IPS DF 4.7 (cell line): ENCODE results near the gene CCNI.
"Not testable (repeated sequence)": the region's sequence is repeated elsewhere in the genome, so short reads cannot be mapped to it uniquely, and the experiment has no call there.

Experiments
- DNase-seq: peaks from one replicate; pipeline ENCODE4 v3.0.0-alpha.2; 2013; ENCODE audit warnings: low spot score; ENCODE audit errors: extremely low read depth

CCNI gene

GRCh38 chr4:77075869-77076799 is at the start of gene CCNI:
TSS of gene CCNI (minus strand) at chr4:77075989. CDS start at chr4:77066362, 9,627 bp downstream.
- DNase-seq: peak; percentile 91

GRCh38 chr4:77124576-77124975 is 48.8 kb upstream of the CCNI start:
- DNase-seq: no peak

DNA sequence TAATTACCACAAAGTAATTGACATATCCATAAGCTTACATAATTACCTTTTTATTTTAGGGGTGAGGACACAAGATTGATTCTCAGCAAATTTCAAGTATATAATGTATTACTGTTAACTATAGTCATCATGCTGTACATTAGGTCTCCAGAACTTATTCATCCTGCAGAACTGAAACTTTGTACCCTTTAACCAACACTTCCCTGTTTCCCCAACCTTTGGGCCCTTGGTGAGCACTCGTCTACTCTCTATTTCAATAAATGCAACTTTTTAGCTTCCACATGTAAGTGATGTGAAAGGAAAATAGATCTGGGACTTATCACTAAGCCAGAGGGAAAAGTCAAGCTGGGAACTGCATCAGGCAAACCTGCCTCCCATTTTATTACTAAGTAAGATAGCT is 47.6 kb upstream of the CCNI start:
- no peak for DNase-seq

DNA sequence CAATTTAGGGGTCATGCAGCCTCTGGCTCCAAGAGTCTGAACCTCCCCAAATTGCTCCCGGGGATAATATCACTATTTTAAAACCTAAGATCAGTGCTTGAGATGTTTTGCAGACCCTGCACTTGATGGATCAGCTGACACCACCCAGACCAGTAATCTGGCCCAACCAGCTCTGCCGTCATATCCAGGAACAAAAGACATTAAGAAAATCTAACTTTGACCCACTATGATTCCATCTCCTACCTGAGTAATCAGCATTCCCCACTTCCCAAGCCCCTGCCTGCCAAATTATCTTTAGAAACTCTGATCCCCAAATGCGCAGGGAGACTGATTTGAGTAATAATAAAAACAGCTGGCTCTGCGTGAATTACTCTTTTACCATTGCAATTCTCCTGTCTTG is 46.9 kb upstream of the CCNI start:
- DNase-seq: no peak

- DNase-seq: no peak
Measured at GRCh38 chr4:77121736-77122240, 46.0 kb upstream of the CCNI start.

DNA sequence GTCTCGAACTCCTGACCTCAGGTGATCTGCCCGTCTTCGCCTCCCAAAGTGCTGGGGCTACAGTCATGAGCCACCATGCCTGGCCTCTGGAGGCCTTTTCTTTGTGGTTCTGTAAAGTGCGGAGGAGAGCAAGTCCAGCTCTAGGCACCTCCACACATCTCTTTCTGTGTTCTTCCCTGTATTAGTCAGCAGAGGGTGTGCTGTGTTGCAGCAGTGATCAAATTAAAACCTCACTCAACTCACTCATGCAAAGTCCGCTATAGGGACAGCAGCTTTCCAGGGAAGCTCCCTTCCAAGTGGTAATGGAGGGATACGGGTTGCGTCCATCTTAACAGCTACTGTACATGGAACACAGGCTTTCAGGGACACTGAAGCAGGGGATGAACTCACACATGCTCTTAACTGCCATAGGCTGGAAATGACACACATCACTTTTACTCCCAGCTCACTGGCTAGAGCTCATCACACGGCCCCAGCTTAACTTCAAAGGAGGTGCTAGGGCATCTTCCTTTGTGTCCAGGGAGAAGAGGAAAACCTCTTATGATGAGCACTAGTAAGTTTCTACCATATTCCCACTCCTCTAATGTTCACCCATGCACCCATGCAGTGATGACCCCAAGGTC is 45.2 kb upstream of the CCNI start:
- no peak for DNase-seq

DNA sequence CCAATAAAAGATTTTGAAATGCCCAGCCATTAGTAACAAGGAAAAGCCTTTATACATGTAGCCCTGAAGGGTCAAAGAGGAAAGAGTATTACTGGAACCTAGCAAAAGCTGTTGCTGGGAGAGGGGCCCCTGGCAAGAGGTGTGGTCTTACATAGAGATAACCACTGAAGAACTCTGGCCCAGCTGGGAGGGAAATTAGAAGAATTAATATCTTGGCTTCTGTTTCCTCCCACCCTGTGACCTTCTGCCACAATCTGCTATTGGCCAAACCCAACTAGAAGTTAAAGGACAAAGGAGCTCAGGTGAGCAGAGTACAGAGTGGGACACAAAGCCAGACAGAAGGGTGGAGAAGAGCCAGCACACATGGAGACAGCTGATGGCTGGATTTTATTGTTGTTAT is 41.9 kb upstream of the CCNI start:
- no peak for DNase-seq

GRCh38 chr4:77113069-77113468 is 37.3 kb upstream of the CCNI start:
- DNase-seq: no peak

DNA sequence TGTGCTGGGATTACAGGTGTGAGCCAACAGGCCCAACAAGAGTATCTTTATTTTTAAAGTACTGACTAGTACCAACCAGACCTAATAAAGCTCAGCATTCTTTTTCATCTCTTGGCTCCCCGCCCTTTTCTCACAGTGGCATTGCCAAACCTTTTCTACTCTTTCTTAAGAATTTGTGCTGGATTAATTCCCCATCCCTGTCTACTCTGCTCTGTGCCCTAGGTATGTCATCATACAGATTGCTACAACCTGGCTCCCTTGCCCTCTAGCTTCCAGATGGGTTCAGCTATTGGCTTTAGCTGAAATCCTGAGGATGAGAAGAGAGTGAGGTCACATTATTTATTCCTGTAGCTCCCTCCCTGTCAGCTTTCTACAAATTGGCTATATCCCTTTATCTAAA is 34.9 kb upstream of the CCNI start:
- DNase-seq: no peak

GRCh38 chr4:77104791-77105540 is 29.2 kb upstream of the CCNI start:
- DNase-seq: no peak

GRCh38 chr4:77104388-77104787 is 28.6 kb upstream of the CCNI start:
- DNase-seq: no peak

- no peak for DNase-seq
Measured at GRCh38 chr4:77100234-77100633, 24.4 kb upstream of the CCNI start.

- no peak for DNase-seq
Measured at GRCh38 chr4:77097611-77098010, 21.8 kb upstream of the CCNI start.

GRCh38 chr4:77095101-77095821 is 19.5 kb upstream of the CCNI start:
- DNase-seq: peak; percentile 30

DNA sequence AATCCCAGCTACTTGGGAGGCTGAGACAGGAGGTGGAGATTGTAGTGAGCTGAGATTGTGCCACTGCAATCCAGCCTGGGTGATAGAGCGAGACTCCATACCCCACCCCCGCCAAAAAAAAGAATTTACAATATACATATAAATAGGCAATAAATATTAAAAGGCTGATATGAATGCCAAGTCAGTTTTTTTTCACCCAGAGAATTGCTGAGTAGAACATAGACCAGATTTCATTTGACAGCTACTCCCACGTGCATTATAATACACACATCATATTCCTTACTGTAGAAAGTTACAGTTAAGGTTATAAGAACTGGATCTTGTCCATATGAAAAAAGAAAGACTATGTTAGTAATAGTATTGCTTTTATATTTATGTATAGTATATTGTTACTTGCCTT is 18.7 kb upstream of the CCNI start:
- DNase-seq: no peak

GRCh38 chr4:77093401-77093800 is 17.6 kb upstream of the CCNI start:
- no peak for DNase-seq

- DNase-seq: no peak
Measured at GRCh38 chr4:77092975-77093374, 17.2 kb upstream of the CCNI start.

- no peak for DNase-seq
Measured at GRCh38 chr4:77089866-77090265, 14.1 kb upstream of the CCNI start.

GRCh38 chr4:77087027-77087426 is 11.2 kb upstream of the CCNI start:
- not testable (repeated sequence) for DNase-seq

- no peak for DNase-seq
Measured at GRCh38 chr4:77084019-77084639, 8.3 kb upstream of the CCNI start.
